ENCODE results near the gene GLIPR1L2.

- TF ChIP-seq FOXM1 (IDR thresholded peaks at IDR 0.05; ENCODE audit: low read depth, low read length) (no peak), ZNF24 (IDR thresholded peaks at IDR 0.05) (no peak)
These were observed 86.2 kb downstream of the GLIPR1L2 start for GRCh38 chr12:75477137-75477536.

Measured in GM12878 (cell line).